KBM-7 (cell line): Measurements from ENCODE around the gene TP73.

Experiments used
- DNase-seq: peaks from one replicate; pipeline ENCODE4 v3.0.0-alpha.2; 2015
- in situ Hi-C: fragments of 300-500 bp; cut with MboI; formaldehyde crosslinking; loops from 2 replicates; pipeline ENCODE4 v1.14.3; 2020; ENCODE audit warnings: low sequenced_read_pairs, low pct_unique_long_range_greater_than_20kb, mixed read lengths

The TP73 gene

GRCh38 chr1:3680488-3681230 lies 28.3 kb downstream of the TP73 start:
- in situ Hi-C loops = no loop called here
- DNase-seq = no peak

- DNase-seq = no peak
- in situ Hi-C loops = no loop called here
Measured at GRCh38 chr1:3681231-3681897, 29.0 kb downstream of the TP73 start.

GRCh38 chr1:3681898-3682806 lies 29.8 kb downstream of the TP73 start:
- no peak for DNase-seq
- in situ Hi-C loops = no loop called here

- in situ Hi-C loops = no loop called here
Measured at GRCh38 chr1:3683197-3683596, 30.9 kb downstream of the TP73 start.

GRCh38 chr1:3683992-3684391 lies 31.7 kb downstream of the TP73 start:
- no peak for DNase-seq
- in situ Hi-C loops = no loop called here

More at GRCh38 chr1:3683197-3683596, 30.9 kb downstream of the TP73 start:
- DNase-seq = no peak

GRCh38 chr1:3685222-3685621 lies 32.9 kb downstream of the TP73 start:
- in situ Hi-C loops = no loop called here
- no peak for DNase-seq

- DNase-seq = no peak
- in situ Hi-C loops = no loop called here
Measured at GRCh38 chr1:3685906-3686305, 33.6 kb downstream of the TP73 start.

GRCh38 chr1:3687504-3687903 lies 35.2 kb downstream of the TP73 start:
- in situ Hi-C loops = no loop called here
- DNase-seq = no peak

GRCh38 chr1:3688356-3689137 lies 36.2 kb downstream of the TP73 start:
- in situ Hi-C loops = no loop called here
- DNase-seq = no peak

GRCh38 chr1:3689138-3689750 lies 36.9 kb downstream of the TP73 start:
- no peak for DNase-seq
- in situ Hi-C loops = no loop called here

- no peak for DNase-seq
- in situ Hi-C loops = no loop called here
Measured at GRCh38 chr1:3690282-3691065, 38.2 kb downstream of the TP73 start.

- no peak for DNase-seq
- in situ Hi-C loops = no loop called here
Measured at GRCh38 chr1:3691421-3692204, 39.3 kb downstream of the TP73 start.

GRCh38 chr1:3692598-3692997 lies 40.3 kb downstream of the TP73 start:
- in situ Hi-C loops = no loop called here
- DNase-seq = no peak

- in situ Hi-C loops = no loop called here
- DNase-seq = no peak
Measured at GRCh38 chr1:3693321-3693720, 41.0 kb downstream of the TP73 start.

GRCh38 chr1:3695326-3696217 lies 43.3 kb downstream of the TP73 start:
- in situ Hi-C loops = no loop called here

GRCh38 chr1:3696689-3697088 lies 44.4 kb downstream of the TP73 start:
- in situ Hi-C loops = no loop called here
- DNase-seq = no peak

More at GRCh38 chr1:3695326-3696217, 43.3 kb downstream of the TP73 start:
- peak; percentile 64 for DNase-seq
